Jurkat, Clone E6-1 (cell line): ENCODE measurements around the gene GSTP1. TPM values are rescaled to one million over a fixed set of nuclear protein-coding genes. Genes with fewer than 3 reads are reported as not detected.
"Not testable (repeated sequence)": the region's sequence is repeated elsewhere in the genome, so short reads cannot be mapped to it uniquely, and the experiment has no call there.

Experiments
- DNase-seq: peaks from one replicate; pipeline ENCODE4 v3.0.0-alpha.2; 2011; ENCODE audit warnings: low read depth, low spot score
- H3K4me3 ChIP-seq: 2 replicates; pipeline ENCODE4 v1.5.1; 2011; ENCODE audit warnings: mild to moderate bottlenecking, low read length, control low read depth, moderate library complexity
- polyA plus RNA-seq: library from polyadenylated mRNA; unstranded; fragments of >200 nt; gene quantifications from one replicate; pipeline ENCODE4 v1.2.1, GENCODE V29; 2012; ENCODE audit warnings: missing spikeins; ENCODE audit not compliant: insufficient read length, insufficient read depth

The GSTP1 gene
- 1,038 TPM for polyA plus RNA-seq

- DNase-seq: peak; percentile 70
- peak within 1 kb of the TSS; percentile 74 for H3K4me3 ChIP-seq
Observed at GRCh38 chr11:67583247-67584204, at the start of gene GSTP1. Gene GSTP1 (plus strand): TSS chr11:67583812. CDS start chr11:67583844, 32 bp downstream.

GRCh38 chr11:67534070-67534679 is 49.4 kb upstream of the GSTP1 start:
- DNase-seq: no peak

GRCh38 chr11:67535561-67535960 is 48.1 kb upstream of the GSTP1 start:
- no peak for DNase-seq
- no peak overlapping the region for H3K4me3 ChIP-seq

More at GRCh38 chr11:67534070-67534679, 49.4 kb upstream of the GSTP1 start:
- H3K4me3 ChIP-seq: no peak overlapping the region

GRCh38 chr11:67538306-67538705 is 45.3 kb upstream of the GSTP1 start:
- DNase-seq: no peak
- no peak overlapping the region for H3K4me3 ChIP-seq

GRCh38 chr11:67538823-67539505 is 44.6 kb upstream of the GSTP1 start:
- no peak overlapping the region for H3K4me3 ChIP-seq
- DNase-seq: no peak

GRCh38 chr11:67539550-67539949 is 44.1 kb upstream of the GSTP1 start:
- DNase-seq: peak; percentile 21
- H3K4me3 ChIP-seq: no peak overlapping the region

GRCh38 chr11:67541198-67541597 is 42.4 kb upstream of the GSTP1 start:
- no peak overlapping the region for H3K4me3 ChIP-seq
- no peak for DNase-seq

DNA sequence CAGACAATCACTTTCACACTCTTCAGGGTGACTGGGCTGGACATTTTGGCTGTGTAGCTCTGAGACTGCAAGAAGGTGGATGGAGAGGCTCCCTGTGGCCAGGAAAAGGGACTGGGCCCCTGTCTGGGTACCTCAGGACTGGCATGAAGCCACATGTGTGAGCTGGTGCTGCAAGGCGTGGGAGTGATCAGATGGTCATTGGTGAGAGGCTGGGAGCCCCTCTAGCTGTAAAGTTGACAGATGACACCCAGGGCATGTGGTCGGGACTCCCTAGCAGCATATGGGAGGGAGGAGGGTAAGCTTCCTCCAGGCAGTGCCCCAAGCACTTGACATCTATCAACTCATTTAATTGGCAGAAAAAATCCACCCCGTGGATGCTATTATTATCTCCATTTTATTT is 41.4 kb upstream of the GSTP1 start:
- DNase-seq: no peak
- no peak overlapping the region for H3K4me3 ChIP-seq

GRCh38 chr11:67542971-67543370 is 40.6 kb upstream of the GSTP1 start:
- no peak for DNase-seq
- H3K4me3 ChIP-seq: no peak overlapping the region

GRCh38 chr11:67543585-67543984 is 40.0 kb upstream of the GSTP1 start:
- no peak for DNase-seq
- no peak overlapping the region for H3K4me3 ChIP-seq

DNA sequence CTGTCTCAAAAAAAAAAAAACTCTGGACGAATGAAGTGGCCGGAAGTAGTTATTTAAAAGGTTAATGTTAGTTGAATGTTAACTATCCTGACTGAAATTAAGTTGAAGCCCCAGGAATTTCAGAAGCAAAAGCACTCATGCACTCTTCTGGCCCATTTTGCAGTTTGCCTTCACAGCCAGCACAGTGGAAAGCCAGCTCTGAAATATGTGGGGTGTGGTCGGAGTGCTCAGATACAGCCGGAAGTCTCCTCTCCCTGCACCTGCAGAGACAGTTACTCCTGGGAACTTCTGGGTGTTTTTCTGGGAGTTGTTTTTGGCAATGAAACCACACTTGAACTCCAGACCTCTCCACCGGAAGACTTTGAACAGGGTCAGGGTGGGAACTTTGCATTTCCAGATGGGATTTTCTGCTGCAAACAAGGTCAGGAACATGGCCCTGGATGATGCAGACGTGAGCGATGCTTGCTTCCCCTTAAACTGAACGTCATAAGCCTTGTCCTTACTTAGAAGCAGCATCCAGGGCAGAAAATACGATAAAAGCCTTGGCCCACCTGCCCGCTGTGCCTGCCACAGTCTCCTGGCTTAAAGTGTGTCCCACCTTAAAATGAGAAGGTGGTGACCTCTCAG is 38.9 kb upstream of the GSTP1 start:
- peak; percentile 75 for DNase-seq
- peak overlapping the region; percentile 32 for H3K4me3 ChIP-seq

DNA sequence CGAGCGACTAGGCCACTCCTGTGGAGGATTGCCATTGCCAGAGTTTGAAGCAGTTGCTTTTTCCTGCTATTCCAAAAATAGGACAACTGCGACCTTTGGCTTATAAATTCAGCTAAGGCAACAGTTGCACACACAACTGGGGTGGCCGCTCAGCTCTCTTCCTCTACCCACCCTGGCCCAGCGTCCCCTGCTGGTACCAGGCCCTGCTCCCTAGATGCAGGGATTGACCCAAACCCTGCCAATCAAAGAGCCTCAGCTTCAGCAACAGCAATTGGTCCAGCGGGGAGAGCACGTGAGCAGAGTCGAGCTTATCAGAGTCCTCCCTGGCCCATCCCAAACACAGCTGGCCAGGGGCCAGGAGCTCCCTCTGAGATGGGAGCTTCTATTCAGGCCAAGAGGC is 38.3 kb upstream of the GSTP1 start:
- DNase-seq: no peak
- peak overlapping the region; percentile 32 for H3K4me3 ChIP-seq

- DNase-seq, H3K4me3 ChIP-seq: not testable (repeated sequence)
Observed at GRCh38 chr11:67548112-67548511, 35.5 kb upstream of the GSTP1 start.

- H3K4me3 ChIP-seq: no peak overlapping the region
- DNase-seq: no peak
Observed at GRCh38 chr11:67548555-67549110, 35.0 kb upstream of the GSTP1 start.

DNA sequence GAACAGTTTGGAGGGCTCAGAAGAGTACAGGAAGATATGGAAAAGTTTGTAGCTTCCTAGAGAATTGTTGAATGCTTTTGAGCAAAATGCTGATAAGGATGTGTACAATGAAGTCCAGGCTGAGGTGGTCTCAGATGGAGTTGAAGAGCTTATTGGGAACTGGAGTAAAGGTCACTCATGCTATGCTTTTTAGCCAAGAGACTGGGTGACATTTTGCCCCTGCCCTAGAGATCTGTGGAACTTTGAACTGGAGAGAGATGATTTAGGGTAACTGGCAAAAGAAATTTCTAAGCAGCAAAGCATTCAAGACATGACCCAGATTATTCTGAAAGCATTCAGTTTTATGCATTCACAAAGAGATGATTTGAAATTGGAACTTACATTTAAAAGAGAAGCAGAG is 32.5 kb upstream of the GSTP1 start:
- H3K4me3 ChIP-seq: no peak overlapping the region
- DNase-seq: no peak

- not testable (repeated sequence) for DNase-seq, H3K4me3 ChIP-seq
Observed at GRCh38 chr11:67551697-67552096, 31.9 kb upstream of the GSTP1 start.

DNA sequence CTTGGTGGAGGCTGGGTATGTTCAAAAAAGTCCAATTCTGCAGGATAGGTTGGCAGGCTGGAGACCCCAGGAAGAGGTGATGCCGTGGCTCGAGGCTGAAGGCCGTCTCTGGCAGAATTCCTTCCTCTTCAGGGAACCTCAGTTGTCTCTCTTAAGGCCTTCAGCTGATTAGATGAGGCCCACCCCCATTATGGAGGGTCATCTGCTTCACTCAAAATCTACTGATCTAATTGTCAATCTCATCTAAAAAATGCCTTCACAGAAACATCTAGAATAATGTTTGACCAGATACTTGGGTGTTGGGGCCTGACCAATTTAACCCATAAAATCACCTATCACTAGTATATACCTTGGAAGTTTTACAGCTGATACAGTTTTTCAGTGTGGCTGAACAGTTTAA is 27.4 kb upstream of the GSTP1 start:
- H3K4me3 ChIP-seq: no peak overlapping the region
- no peak for DNase-seq

- no peak for DNase-seq
- H3K4me3 ChIP-seq: no peak overlapping the region
Observed at GRCh38 chr11:67558084-67558772, 25.4 kb upstream of the GSTP1 start.
